HG03432 (cell line): Measurements from ENCODE around the gene RTCA.
A peak's percentile ranks its signal among the peaks of the same experiment; 100 is the strongest.
"Not testable (repeated sequence)": the region's sequence is repeated elsewhere in the genome, so short reads cannot be mapped to it uniquely, and the experiment has no call there.

Experiments used
- ATAC-seq: cut with Tn5 transposase; IDR thresholded peaks from one replicate; pipeline ENCODE4 v1.9.1; 2021; ENCODE audit warnings: mild to moderate bottlenecking, moderate library complexity; ENCODE audit not compliant: unreplicated experiment

Gene RTCA

GRCh38 chr1:100265931-100266740 is at the start of gene RTCA:
RTCA (plus strand) TSS chr1:100266216; CDS start chr1:100266376, 160 bp downstream.
- ATAC-seq: peak; percentile 97

GRCh38 chr1:100217834-100218233 is 48.2 kb upstream of the RTCA start:
- no peak for ATAC-seq

GRCh38 chr1:100219457-100219856 is 46.6 kb upstream of the RTCA start:
- ATAC-seq: no peak

GRCh38 chr1:100219883-100220282 is 46.1 kb upstream of the RTCA start:
- ATAC-seq: no peak

- no peak for ATAC-seq
Observed at GRCh38 chr1:100222428-100222827, 43.6 kb upstream of the RTCA start.

GRCh38 chr1:100229681-100230443 is 36.2 kb upstream of the RTCA start:
- no peak for ATAC-seq

- no peak for ATAC-seq
Observed at GRCh38 chr1:100230765-100231164, 35.3 kb upstream of the RTCA start.

- no peak for ATAC-seq
Observed at GRCh38 chr1:100231721-100232120, 34.3 kb upstream of the RTCA start.

- ATAC-seq: no peak
Observed at GRCh38 chr1:100232156-100232555, 33.9 kb upstream of the RTCA start.

- ATAC-seq: not testable (repeated sequence)
Observed at GRCh38 chr1:100233566-100233965, 32.5 kb upstream of the RTCA start.

GRCh38 chr1:100234432-100234831 is 31.6 kb upstream of the RTCA start:
- ATAC-seq: no peak

GRCh38 chr1:100237091-100237490 is 28.9 kb upstream of the RTCA start:
- no peak for ATAC-seq

GRCh38 chr1:100239961-100240360 is 26.1 kb upstream of the RTCA start:
- ATAC-seq: no peak

GRCh38 chr1:100240631-100241030 is 25.4 kb upstream of the RTCA start:
- ATAC-seq: no peak

GRCh38 chr1:100246738-100247137 is 19.3 kb upstream of the RTCA start:
- ATAC-seq: no peak

GRCh38 chr1:100249155-100249536 is 16.9 kb upstream of the RTCA start:
- no peak for ATAC-seq

- ATAC-seq: peak; percentile 100
Observed at GRCh38 chr1:100249537-100250257, 16.3 kb upstream of the RTCA start, which contains the start of gene DBT. DBT (minus strand) TSS chr1:100249834; CDS start chr1:100249820, 14 bp downstream.

GRCh38 chr1:100250264-100250663 is 15.8 kb upstream of the RTCA start:
- ATAC-seq: no peak

- ATAC-seq: no peak
Observed at GRCh38 chr1:100250807-100251206, 15.2 kb upstream of the RTCA start.

GRCh38 chr1:100252901-100253300 is 13.1 kb upstream of the RTCA start:
- ATAC-seq: no peak

GRCh38 chr1:100253552-100253951 is 12.5 kb upstream of the RTCA start:
- ATAC-seq: no peak
